ENCODE data around the gene IRF1. TPM values are rescaled to one million over a fixed set of nuclear protein-coding genes. Genes with fewer than 3 reads are reported as not detected.

Gene IRF1
- total RNA-seq, 4 donors from 2014 or later = 17.5 to 24.1 (median 20.1) TPM

- WGBS = 95% methylated on average over 6 of the region's 6 CpGs
- TF ChIP-seq CTCF (IDR thresholded peaks at IDR 0.05) = no peak
- no peak for TF ChIP-seq EP300 (IDR thresholded peaks at IDR 0.05)
- TF ChIP-seq POLR2A (IDR thresholded peaks at IDR 0.05) = no peak
- no peak for TF ChIP-seq POLR2AphosphoS5 (IDR thresholded peaks at IDR 0.05)
- Histone ChIP-seq H3K9me3 (no peaks in the 10 kb centered on the region), H3K4me1 (peaks cover 54% of the 10 kb centered on the region), H3K4me3 (no peak overlapping the region), H3K27ac (no peak overlapping the region), H3K27me3 (no peaks in the 10 kb centered on the region), H3K36me3 (no peaks in the 10 kb centered on the region)
- DNase-seq (ENCODE audit: low spot score in 2 of 2) = no peak
Measured at GRCh38 chr5:132433141-132433540, 57.4 kb downstream of the IRF1 start.

- no peak overlapping the region for H3K4me3 ChIP-seq
- H3K4me1 ChIP-seq = peaks cover 54% of the 10 kb centered on the region
- 85% methylated on average over 4 of the region's 4 CpGs for WGBS
- TF ChIP-seq POLR2A (IDR thresholded peaks at IDR 0.05) (no peak), POLR2AphosphoS5 (IDR thresholded peaks at IDR 0.05) (no peak), CTCF (IDR thresholded peaks at IDR 0.05) (no peak), EP300 (IDR thresholded peaks at IDR 0.05) (no peak)
- no peaks in the 10 kb centered on the region for H3K27me3 ChIP-seq
- no peaks in the 10 kb centered on the region for H3K36me3 ChIP-seq
- no peak for DNase-seq (ENCODE audit: low spot score in 2 of 2)
- no peak overlapping the region for H3K27ac ChIP-seq
- no peaks in the 10 kb centered on the region for H3K9me3 ChIP-seq
Measured at GRCh38 chr5:132431632-132432031, 58.9 kb downstream of the IRF1 start.

Other genes starting within 250 kb of the IRF1 start
- 100 to 1,000 TPM; 110 to 128 (median 114) TPM for gene PDLIM4, start 233.1 kb downstream of the IRF1 start, total RNA-seq
- gene SLC22A4, start 196.4 kb downstream of the IRF1 start, total RNA-seq = 1 to 10 TPM in 3 of 4 donors, under 1 TPM in 1; 0.32 to 1.9 (median 1.3) TPM
- gene SLC22A5, start 121.1 kb downstream of the IRF1 start, total RNA-seq = 10 to 100 TPM; 23.2 to 36.6 (median 26.3) TPM
- gene IL5, start 52.7 kb upstream of the IRF1 start, total RNA-seq = not detected
- gene RAD50, start 66.2 kb upstream of the IRF1 start, total RNA-seq = 10 to 100 TPM; 17.3 to 53.4 (median 32.5) TPM
- gene IL13, start 167.4 kb upstream of the IRF1 start, total RNA-seq = 1 to 10 TPM in 1 of 4 donors, under 1 TPM in 1, not detected in 2; 0.80 to 1.4 TPM
- not detected for gene IL4, start 183.2 kb upstream of the IRF1 start, total RNA-seq
- gene KIF3A, start 246.8 kb upstream of the IRF1 start, total RNA-seq = 10 to 100 TPM in 1 of 4 donors, 1 to 10 TPM in 3; 2.6 to 15.0 (median 6.3) TPM